Motor neuron (in vitro differentiated cells): Measurements from ENCODE around the gene THEMIS. TPM values are rescaled to one million over a fixed set of nuclear protein-coding genes. Genes with fewer than 3 reads are reported as not detected.
"Not testable (repeated sequence)": the region's sequence is repeated elsewhere in the genome, so short reads cannot be mapped to it uniquely, and the experiment has no call there.

ENCODE experiments used
- ATAC-seq, 8 experiments: fragments of 200-7000 bp; cut with Tn5 transposase; replicated peaks in 6 of 8; 2 replicates each; pipeline ENCODE4 v1.8.0; 2021; ENCODE audit warnings: mild to moderate bottlenecking in 8 of 8, moderate library complexity in 8 of 8
- H3K27ac ChIP-seq, 2 donors: fragments of 250-450 bp; sonication (Bioruptor Pico); 2 replicates each; pipeline ENCODE4 v1.9.0; 2021; ENCODE audit warnings: antibody characterized with exemption in 2 of 2, mild to moderate bottlenecking in 2 of 2, moderate library complexity in 1 of 2
- H3K4me1 ChIP-seq, 2 donors: fragments of 250-450 bp; sonication (Bioruptor Pico); replicated peaks in 1 of 2; 2 replicates each; pipeline ENCODE4 v1.6.1; 2021; ENCODE audit warnings: antibody characterized with exemption in 2 of 2, mild to moderate bottlenecking in 2 of 2, moderate library complexity in 1 of 2
- H3K4me3 ChIP-seq, 5 donors: fragments of 250-450 bp; sonication (Bioruptor Pico); 2 replicates each; pipeline ENCODE4 v1.9.0; 2021; ENCODE audit warnings: antibody characterized with exemption in 5 of 5, mild to moderate bottlenecking in 5 of 5, moderate library complexity in 4 of 5
- WGBS, 10 experiments: fragments of 450-650 bp; shearing (Covaris generic); methylation state at CpG; one replicate each; pipeline ENCODE4 v1.0.0; 2022; 5-methylcytosine and 5-hydroxymethylcytosine counted together
- in situ Hi-C, 9 experiments: fragments of 400-800 bp; cut with MboI; loops; one replicate each; pipeline ENCODE4 v1.15.0; 2021; ENCODE audit warnings: low sequenced_read_pairs in 9 of 9, low pct_unique_long_range_greater_than_20kb in 2 of 9; ENCODE audit not compliant: unreplicated experiment in 9 of 9
- total RNA-seq, 8 experiments: library from RNA; unstranded; fragments of 300-600 nt; gene quantifications; 2 replicates each; pipeline versions ENCODE4 v1.2.3 to v1.2.4, GENCODE V29; 2022

The THEMIS gene
- total RNA-seq, 8 experiments from 2014 or later: 0.05 to 0.57 (median 0.24) TPM; not detected in 3

- H3K27ac ChIP-seq: no peak overlapping the region
- WGBS, 10 experiments: 7 to 100% (median 83%) methylated on average over 1 to 2 of the region's 2 CpGs; no CpG with 5 or more reads in 1 of the 10 experiments
- H3K4me3 ChIP-seq: no peak overlapping the region
- ATAC-seq: no peak
- in situ Hi-C loops: no loop called here
- no peaks in the 10 kb centered on the region for H3K4me1 ChIP-seq
Observed at GRCh38 chr6:127717384-127717783, 183.5 kb downstream of the THEMIS start.

DNA sequence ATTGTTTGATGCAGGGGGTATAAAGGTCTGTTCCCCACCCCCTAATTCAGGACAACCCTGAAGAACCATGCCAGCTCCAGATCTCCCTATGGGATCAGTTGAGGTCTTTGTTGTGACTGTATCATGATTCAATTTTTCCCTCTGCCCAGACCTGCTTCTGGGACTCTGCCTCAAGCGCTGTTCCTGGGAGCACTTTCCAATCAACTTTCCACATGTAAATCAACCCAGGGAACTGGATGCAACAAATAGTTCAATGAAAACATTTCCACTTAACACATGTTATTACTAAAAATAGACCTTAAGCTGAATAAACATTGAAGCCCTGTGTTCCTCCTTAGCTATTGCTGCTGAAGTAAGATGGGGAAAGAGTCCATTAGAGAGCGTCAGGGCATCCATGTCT is 184.4 kb downstream of the THEMIS start:
- ATAC-seq: peak in 3 of 8 experiments; percentile 64 to 94 (median 80)
- in situ Hi-C loops: no loop called here
- 40 to 100% (median 80%) methylated on average over 1 of the region's 2 CpGs; no CpG with 5 or more reads in 3 of the 10 experiments for WGBS, 10 experiments

DNA sequence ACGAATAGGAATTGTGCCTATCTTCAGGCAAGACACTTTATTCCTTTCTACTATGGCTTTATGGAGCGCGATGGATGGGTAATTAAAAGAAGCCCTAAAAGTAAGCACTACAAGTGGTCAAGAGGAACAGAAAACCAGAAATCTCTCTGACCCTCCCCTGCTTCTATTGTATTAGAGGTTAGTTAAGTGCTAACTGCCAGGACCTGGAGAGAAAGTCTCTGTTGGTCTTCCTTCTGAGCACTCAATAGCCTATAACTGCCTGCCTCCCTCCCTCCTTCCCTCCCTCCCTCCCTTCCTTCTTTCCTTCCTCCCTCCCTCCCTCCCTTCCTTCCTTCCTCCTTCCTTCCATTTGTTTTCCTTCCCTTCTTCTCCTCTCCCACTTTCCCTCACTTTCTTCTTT is 190.2 kb downstream of the THEMIS start:
- no peak for ATAC-seq
- 89 to 100% (median 98%) methylated on average over 2 to 3 of the region's 3 CpGs; no CpG with 5 or more reads in 4 of the 10 experiments for WGBS, 10 experiments
- H3K4me1 ChIP-seq: no peaks in the 10 kb centered on the region
- no peak overlapping the region for H3K27ac ChIP-seq
- H3K4me3 ChIP-seq: no peak overlapping the region
- in situ Hi-C loops: no loop called here

More for the DNA sequence above, 184.4 kb downstream of the THEMIS start:
- H3K27ac ChIP-seq: no peak overlapping the region
- H3K4me1 ChIP-seq: no peaks in the 10 kb centered on the region
- no peak overlapping the region for H3K4me3 ChIP-seq

- ATAC-seq: peak in 3 of 8 experiments; percentile 60 to 82 (median 66)
- H3K4me1 ChIP-seq: no peaks in the 10 kb centered on the region
- H3K4me3 ChIP-seq: no peak overlapping the region
- H3K27ac ChIP-seq: no peak overlapping the region
- in situ Hi-C loops: no loop called here
Observed at GRCh38 chr6:127706216-127706615, 194.6 kb downstream of the THEMIS start.

GRCh38 chr6:127695108-127695507 is 205.8 kb downstream of the THEMIS start:
- in situ Hi-C loops: loop anchor here in 1 of 9 experiments (25.0 kb wide), 1 partner anchor 133 kb away; no protein-coding TSS in a partner anchor
- Histone ChIP-seq H3K4me3 (no peak overlapping the region), H3K4me1 (no peaks in the 10 kb centered on the region), H3K27ac (no peak overlapping the region)
- no peak for ATAC-seq

- Histone ChIP-seq H3K4me3 (no peak overlapping the region), H3K27ac (no peak overlapping the region)
Observed at GRCh38 chr6:127691146-127691545, 209.7 kb downstream of the THEMIS start.

DNA sequence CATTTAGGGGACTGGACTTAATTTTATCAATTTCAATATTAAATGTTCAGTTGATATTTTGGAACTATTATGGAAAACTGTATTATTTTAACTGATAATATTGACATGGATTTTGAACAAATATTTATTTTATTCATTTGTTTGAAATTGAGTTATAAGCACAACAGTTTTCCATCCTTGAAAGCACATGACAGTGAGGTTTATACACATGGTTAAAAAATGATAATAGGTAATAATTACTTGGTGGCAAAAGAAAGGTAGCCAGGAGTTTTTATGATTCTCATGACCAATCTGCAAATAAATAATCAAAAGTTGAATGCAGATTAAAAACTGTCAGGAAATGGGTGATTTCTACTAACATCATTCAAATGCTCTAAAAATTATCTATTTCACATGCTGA is 210.3 kb downstream of the THEMIS start:
- no peaks in the 10 kb centered on the region for H3K4me1 ChIP-seq
- H3K27ac ChIP-seq: no peak overlapping the region
- H3K4me3 ChIP-seq: no peak overlapping the region
- in situ Hi-C loops: loop anchor here in 1 of 9 experiments (25.0 kb wide), 1 partner anchor 128 kb away; no protein-coding TSS in a partner anchor
- no peak for ATAC-seq

More at GRCh38 chr6:127691146-127691545, 209.7 kb downstream of the THEMIS start:
- no peaks in the 10 kb centered on the region for H3K4me1 ChIP-seq
- in situ Hi-C loops: loop anchor here in 1 of 9 experiments (25.0 kb wide), 1 partner anchor 129 kb away; no protein-coding TSS in a partner anchor
- no peak for ATAC-seq

DNA sequence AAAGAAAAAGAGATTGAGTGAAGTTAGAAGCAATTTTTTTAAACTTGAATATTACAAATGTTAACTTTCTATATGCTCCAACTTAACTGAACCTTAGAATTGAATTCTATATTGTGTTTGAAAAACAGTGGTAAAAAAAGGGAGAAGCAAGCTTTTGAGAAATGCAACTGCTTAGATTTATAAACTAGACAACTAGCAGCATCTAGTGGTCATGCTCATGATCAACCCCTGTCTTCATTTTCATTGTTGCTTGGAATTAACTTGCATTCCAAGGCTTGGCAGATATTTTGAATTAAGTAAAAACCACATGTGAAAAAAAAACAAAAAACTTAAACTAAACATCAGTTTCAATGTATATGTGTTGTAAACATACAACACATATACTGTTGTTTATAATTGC is 210.8 kb downstream of the THEMIS start:
- in situ Hi-C loops: loop anchor here in 1 of 9 experiments (25.0 kb wide), 1 partner anchor 128 kb away; no protein-coding TSS in a partner anchor
- no peaks in the 10 kb centered on the region for H3K4me1 ChIP-seq
- peak in 2 of 8 experiments; percentile 33 to 38 for ATAC-seq
- H3K27ac ChIP-seq: no peak overlapping the region
- no peak overlapping the region for H3K4me3 ChIP-seq

- 38 to 92% (median 71%) methylated on average over 1 to 3 of the region's 3 CpGs for WGBS, 10 experiments
- not testable (repeated sequence) for H3K4me1 ChIP-seq, ATAC-seq, H3K4me3 ChIP-seq, H3K27ac ChIP-seq
- in situ Hi-C loops: loop anchor here in 1 of 9 experiments (25.0 kb wide), 1 partner anchor 125 kb away; no protein-coding TSS in a partner anchor
Observed at GRCh38 chr6:127687490-127687889, 213.4 kb downstream of the THEMIS start.

DNA sequence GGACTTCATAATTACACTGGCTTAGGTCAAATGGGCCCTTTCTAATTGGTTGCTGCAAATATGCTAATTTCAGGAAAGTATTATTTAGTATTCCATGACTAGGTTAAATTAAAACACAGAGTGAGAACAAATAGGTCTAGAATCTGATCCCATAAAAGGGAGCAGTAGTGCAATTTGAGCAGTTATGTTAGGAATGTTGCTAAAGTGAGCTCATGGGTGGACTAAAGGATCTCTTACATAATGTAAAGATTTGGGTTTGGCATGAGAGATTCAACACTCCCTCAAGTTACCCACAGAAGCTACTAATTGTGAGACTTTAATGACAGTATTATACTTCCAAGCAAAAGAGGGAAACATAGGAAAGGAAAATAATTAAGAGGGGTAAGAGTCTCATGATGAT is 214.8 kb downstream of the THEMIS start:
- H3K4me1 ChIP-seq: no peaks in the 10 kb centered on the region
- ATAC-seq: peak in 2 of 8 experiments; percentile 28 to 60
- no peak overlapping the region for H3K4me3 ChIP-seq
- no peak overlapping the region for H3K27ac ChIP-seq
- in situ Hi-C loops: loop anchor here in 1 of 9 experiments (25.0 kb wide), 1 partner anchor 124 kb away; no protein-coding TSS in a partner anchor

- no peak overlapping the region for H3K4me3 ChIP-seq
- no peak overlapping the region for H3K27ac ChIP-seq
- in situ Hi-C loops: loop anchor here in 1 of 9 experiments (25.0 kb wide), 1 partner anchor 122 kb away; no protein-coding TSS in a partner anchor
- no peak for ATAC-seq
- no peaks in the 10 kb centered on the region for H3K4me1 ChIP-seq
- 0 to 100% (median 84%) methylated on average over 1 of the region's 1 CpG; no CpG with 5 or more reads in 4 of the 10 experiments for WGBS, 10 experiments
Observed at GRCh38 chr6:127684501-127684900, 216.4 kb downstream of the THEMIS start.
